Measurements from ENCODE around the gene NME9.
A peak's percentile ranks its signal among the peaks of the same experiment; 100 is the strongest.

Gene NME9

GRCh38 chr3:138361561-138361971 lies 31.9 kb upstream of the NME9 start:
- DNase-seq: no peak

GRCh38 chr3:138360869-138361525 lies 31.3 kb upstream of the NME9 start:
- DNase-seq: no peak

- DNase-seq: no peak
Measured at GRCh38 chr3:138359919-138360868, 30.5 kb upstream of the NME9 start.

- no peak for DNase-seq
Measured at GRCh38 chr3:138359148-138359918, 29.7 kb upstream of the NME9 start.

- no peak for DNase-seq
Measured at GRCh38 chr3:138356730-138357405, 27.2 kb upstream of the NME9 start.

GRCh38 chr3:138355071-138355470 lies 25.4 kb upstream of the NME9 start:
- DNase-seq: no peak

- DNase-seq: no peak
Measured at GRCh38 chr3:138354376-138354775, 24.7 kb upstream of the NME9 start.

GRCh38 chr3:138351916-138352550 lies 22.4 kb upstream of the NME9 start:
- DNase-seq: no peak

- no peak for DNase-seq
Measured at GRCh38 chr3:138351151-138351550, 21.5 kb upstream of the NME9 start.

- no peak for DNase-seq
Measured at GRCh38 chr3:138349926-138350665, 20.4 kb upstream of the NME9 start.

GRCh38 chr3:138348754-138349739 lies 19.4 kb upstream of the NME9 start:
- DNase-seq: no peak

- DNase-seq: peak; percentile 29
Measured at GRCh38 chr3:138347960-138348753, 18.5 kb upstream of the NME9 start, which contains the start of gene MRAS. MRAS (plus strand) TSS chr3:138348579; CDS start chr3:138372884, 24,305 bp downstream.

GRCh38 chr3:138344754-138345153 lies 15.1 kb upstream of the NME9 start:
- DNase-seq: no peak

- no peak for DNase-seq
Measured at GRCh38 chr3:138340511-138340910, 10.9 kb upstream of the NME9 start.

- no peak for DNase-seq
Measured at GRCh38 chr3:138338811-138339210, 9.2 kb upstream of the NME9 start.

GRCh38 chr3:138338244-138338643 lies 8.6 kb upstream of the NME9 start:
- no peak for DNase-seq

- DNase-seq: no peak
Measured at GRCh38 chr3:138336454-138336999, 6.9 kb upstream of the NME9 start.

GRCh38 chr3:138334608-138335007 lies 5.0 kb upstream of the NME9 start:
- no peak for DNase-seq
